Mammary epithelial cell (primary cell): ENCODE measurements around the gene PRRC2C.

Source experiments
- CTCF ChIP-seq, 2 donors: IDR thresholded peaks in 1 of 2; conservative IDR thresholded peaks in 1 of 2; 2 replicates each; pipeline ENCODE4 v1.5.1; 2011 to 2012; ENCODE audit warnings: inconsistent platforms in 2 of 2, low read length in 2 of 2, mild to moderate bottlenecking in 2 of 2, control low read depth in 1 of 2, low read depth in 1 of 2; ENCODE audit not compliant: insufficient read depth in 1 of 2; ENCODE audit errors: extremely low read depth in 1 of 2
- EZH2 ChIP-seq: IDR thresholded peaks from 2 replicates; pipeline ENCODE4 v1.6.1; 2012; ENCODE audit warnings: low read length, inconsistent platforms, borderline replicate concordance

GRCh38 chr1:171532520-171532919, 47.2 kb downstream of the PRRC2C start:
- TF ChIP-seq EZH2, result no peak
- TF ChIP-seq CTCF (conservative IDR thresholded peaks at IDR 0.05 in 1 of 2, IDR thresholded peaks at IDR 0.05 in 1 of 2; ENCODE audit: extremely low read depth in 1 of 2, insufficient read depth in 1 of 2, low read depth in 1 of 2, low read length in 2 of 2), result no peak
